ENCODE results near the gene EIPR1.

DNA sequence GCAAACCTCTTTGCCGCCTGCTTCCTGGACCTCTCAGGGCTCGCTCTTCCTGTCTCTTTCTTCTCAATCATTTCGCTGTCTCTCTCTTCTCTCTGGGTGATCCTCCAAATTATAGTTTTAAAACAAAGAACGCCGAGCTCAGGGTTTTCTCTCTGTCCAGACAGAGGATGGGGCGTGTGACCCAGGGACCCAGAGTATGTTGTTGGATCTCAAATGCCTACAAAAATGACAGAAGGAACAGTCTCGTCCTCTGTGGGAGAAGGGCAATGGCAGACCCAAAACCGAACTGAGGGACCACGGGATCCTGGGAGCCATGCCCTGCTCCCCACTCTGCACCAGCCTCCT is 88.5 kb downstream of the EIPR1 start:
- TF ChIP-seq, protein P1, sequence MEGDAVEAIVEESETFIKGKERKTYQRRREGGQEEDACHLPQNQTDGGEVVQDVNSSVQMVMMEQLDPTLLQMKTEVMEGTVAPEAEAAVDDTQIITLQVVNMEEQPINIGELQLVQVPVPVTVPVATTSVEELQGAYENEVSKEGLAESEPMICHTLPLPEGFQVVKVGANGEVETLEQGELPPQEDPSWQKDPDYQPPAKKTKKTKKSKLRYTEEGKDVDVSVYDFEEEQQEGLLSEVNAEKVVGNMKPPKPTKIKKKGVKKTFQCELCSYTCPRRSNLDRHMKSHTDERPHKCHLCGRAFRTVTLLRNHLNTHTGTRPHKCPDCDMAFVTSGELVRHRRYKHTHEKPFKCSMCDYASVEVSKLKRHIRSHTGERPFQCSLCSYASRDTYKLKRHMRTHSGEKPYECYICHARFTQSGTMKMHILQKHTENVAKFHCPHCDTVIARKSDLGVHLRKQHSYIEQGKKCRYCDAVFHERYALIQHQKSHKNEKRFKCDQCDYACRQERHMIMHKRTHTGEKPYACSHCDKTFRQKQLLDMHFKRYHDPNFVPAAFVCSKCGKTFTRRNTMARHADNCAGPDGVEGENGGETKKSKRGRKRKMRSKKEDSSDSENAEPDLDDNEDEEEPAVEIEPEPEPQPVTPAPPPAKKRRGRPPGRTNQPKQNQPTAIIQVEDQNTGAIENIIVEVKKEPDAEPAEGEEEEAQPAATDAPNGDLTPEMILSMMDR (conservative IDR thresholded peaks at IDR 0.05): no peak
- no peak for TF ChIP-seq EZH2 (IDR thresholded peaks at IDR 0.05; ENCODE audit: low read depth)
